GM23338 (cell line): ENCODE results near the gene MYH10. TPM values are rescaled to one million over a fixed set of nuclear protein-coding genes. Genes with fewer than 3 reads are reported as not detected.

Experiments
- ATAC-seq: fragments of 200-7000 bp; cut with Tn5 transposase; 3 replicates; pipeline ENCODE4 v1.9.1; 2020
- DNase-seq: peaks from one replicate; pipeline ENCODE4 v3.0.0-alpha.2; 2015; ENCODE audit warnings: low spot score
- H2AFZ ChIP-seq: fragments of 200-600 bp; sonication (generic); 2 replicates; pipeline ENCODE4 v1.8.0; 2016; ENCODE audit warnings: antibody characterized with exemption, mild to moderate bottlenecking, moderate library complexity
- H3F3A ChIP-seq: fragments of 200-600 bp; sonication (generic); replicated peaks from 2 replicates; pipeline ENCODE4 v1.8.0; 2017; ENCODE audit warnings: antibody characterized with exemption, mixed run types, low read depth
- H3K27ac ChIP-seq: fragments of 200-600 bp; sonication (generic); 2 replicates; pipeline ENCODE4 v1.6.1; 2016; ENCODE audit warnings: low read depth
- H3K27me3 ChIP-seq: fragments of 200-600 bp; sonication (generic); 2 replicates; pipeline ENCODE4 v1.8.0; 2016; ENCODE audit warnings: mild to moderate bottlenecking, mixed run types, moderate library complexity; ENCODE audit not compliant: insufficient read depth
- H3K36me3 ChIP-seq: fragments of 200-600 bp; sonication (generic); 2 replicates; pipeline ENCODE4 v1.8.0; 2016; ENCODE audit warnings: mild to moderate bottlenecking; ENCODE audit not compliant: insufficient read depth
- H3K4me1 ChIP-seq: fragments of 200-600 bp; sonication (generic); 2 replicates; pipeline ENCODE4 v1.8.0; 2016; ENCODE audit warnings: mild to moderate bottlenecking, moderate library complexity; ENCODE audit not compliant: insufficient read depth
- H3K4me2 ChIP-seq: fragments of 200-600 bp; sonication (generic); 2 replicates; pipeline ENCODE4 v1.7.1; 2017; ENCODE audit warnings: mixed run types
- H3K4me3 ChIP-seq: fragments of 200-600 bp; sonication (generic); 2 replicates; pipeline ENCODE4 v1.6.1; 2016; ENCODE audit warnings: mixed run types
- H3K79me2 ChIP-seq: fragments of 200-600 bp; sonication (generic); replicated peaks from 2 replicates; pipeline ENCODE4 v1.8.0; 2017; ENCODE audit warnings: mild to moderate bottlenecking; ENCODE audit not compliant: insufficient read depth
- H3K9me2 ChIP-seq: fragments of 200-600 bp; sonication (generic); 2 replicates; pipeline ENCODE4 v1.8.0; 2017; ENCODE audit not compliant: insufficient read depth
- H4K20me1 ChIP-seq: fragments of 200-600 bp; sonication (generic); replicated peaks from 2 replicates; pipeline ENCODE4 v1.8.0; 2017; ENCODE audit warnings: mild to moderate bottlenecking; ENCODE audit not compliant: insufficient read depth
- H3K27ac Mint-ChIP-seq: 2 replicates; pipeline ENCODE4 v1.8.0; 2020; ENCODE audit warnings: inconsistent platforms, mild to moderate bottlenecking, moderate library complexity, mixed read lengths
- H3K27me3 Mint-ChIP-seq: 3 replicates; pipeline ENCODE4 v1.8.0; 2022; ENCODE audit warnings: low read depth, mild to moderate bottlenecking, moderate library complexity, mixed read lengths, inconsistent platforms; ENCODE audit not compliant: insufficient read depth, poor library complexity
- H3K36me3 Mint-ChIP-seq: 3 replicates; pipeline ENCODE4 v1.8.0; 2021; ENCODE audit warnings: low read depth, mild to moderate bottlenecking, inconsistent platforms, moderate library complexity, mixed read lengths
- H3K4me1 Mint-ChIP-seq: 3 replicates; pipeline ENCODE4 v1.8.0; 2020; ENCODE audit warnings: mild to moderate bottlenecking, inconsistent platforms, mixed read lengths
- H3K4me3 Mint-ChIP-seq: 3 replicates; pipeline ENCODE4 v1.8.0; 2021; ENCODE audit warnings: moderate library complexity, mild to moderate bottlenecking, inconsistent platforms, mixed read lengths
- H3K9me3 Mint-ChIP-seq: 3 replicates; pipeline ENCODE4 v1.8.0; 2020; ENCODE audit warnings: moderate library complexity, mild to moderate bottlenecking, inconsistent platforms, mixed read lengths
- CTCF ChIP-seq, 2 experiments: fragments of 200-600 bp in 1 of 2; sonication (generic) in 1 of 2; conservative IDR thresholded peaks; 2 replicates each; pipeline versions ENCODE4 v1.5.1 to v1.6.1; 2016 to 2017; ENCODE audit warnings: antibody characterized with exemption in 2 of 2, low read depth in 2 of 2, mild to moderate bottlenecking in 2 of 2, moderate library complexity in 1 of 2
- ETS1 ChIP-seq: IDR thresholded peaks from 2 replicates; pipeline ENCODE4 v1.6.1; 2016; ENCODE audit warnings: antibody characterized with exemption
- EZH2 ChIP-seq: fragments of 200-600 bp; sonication (generic); IDR thresholded peaks from one replicate; pipeline ENCODE4 v1.8.0; 2017; ENCODE audit warnings: antibody characterized with exemption, mild to moderate bottlenecking, low read depth; ENCODE audit not compliant: unreplicated experiment
- EZH2phosphoT487 ChIP-seq: fragments of 200-600 bp; sonication (generic); IDR thresholded peaks from one replicate; pipeline ENCODE4 v1.8.1; 2018; ENCODE audit warnings: antibody characterized with exemption; ENCODE audit not compliant: unreplicated experiment
- JUNB ChIP-seq: IDR thresholded peaks from one replicate; pipeline ENCODE4 v1.6.1; 2016; ENCODE audit warnings: antibody characterized with exemption; ENCODE audit not compliant: unreplicated experiment
- NANOG ChIP-seq: IDR thresholded peaks from 2 replicates; pipeline ENCODE4 v1.6.1; 2016; ENCODE audit warnings: antibody characterized with exemption, borderline replicate concordance
- STAT1 ChIP-seq: IDR thresholded peaks from one replicate; pipeline ENCODE4 v1.6.1; 2016; ENCODE audit warnings: antibody characterized with exemption; ENCODE audit not compliant: unreplicated experiment
- ZNF114 ChIP-seq: fragments of 250-450 bp; sonication (Bioruptor Pico); IDR thresholded peaks from 2 replicates; pipeline ENCODE4 v1.5.0; 2020; ENCODE audit warnings: mild to moderate bottlenecking, moderate library complexity
- ZNF331 ChIP-seq: fragments of 250-450 bp; sonication (Bioruptor Pico); IDR thresholded peaks from 2 replicates; pipeline ENCODE4 v1.5.0; 2020; ENCODE audit warnings: low read depth, mild to moderate bottlenecking, moderate library complexity
- ZNF462 ChIP-seq: fragments of 250-450 bp; sonication (Bioruptor Pico); IDR thresholded peaks from 2 replicates; pipeline ENCODE4 v1.5.0; 2020; ENCODE audit warnings: mild to moderate bottlenecking, moderate library complexity
- polyA plus RNA-seq: library from polyadenylated mRNA; unstranded; fragments of >200 nt; fragmentation: Nextera tagmentation; extraction: Ambion mirVana; gene quantifications from 2 replicates; pipeline ENCODE4 v1.2.1, GENCODE V29; 2016
- total RNA-seq: library from RNA; depleted of rRNA; stranded (reverse); fragments of >200 nt; shearing (Covaris generic); gene quantifications from 2 replicates; pipeline ENCODE4 v1.2.3, GENCODE V29; 2014

Gene MYH10
- total and polyA plus RNA-seq, 2 experiments from 2014 or later: 89.5 to 230 TPM

GRCh38 chr17:8466456-8466855 is 164.1 kb downstream of the MYH10 start (continued):
- TF ChIP-seq CTCF (conservative IDR thresholded peaks at IDR 0.05; ENCODE audit: low read depth in 2 of 2) (no peak), NANOG (no peak), ETS1 (no peak), ZNF114 (CRISPR knock-in tag) (no peak)

- Histone ChIP-seq H3K4me1 (peaks cover 6% of the 10 kb centered on the region; the same call in 1 of the 2 replicates), H3K36me3 (peaks cover 3% of the 10 kb centered on the region; the same call in 1 of the 2 replicates), H3K79me2 (no peaks in the 10 kb centered on the region), H3K4me2 (no peak overlapping the region), H4K20me1 (peaks cover 8% of the 10 kb centered on the region), H3K4me3 (no peak overlapping the region), H3F3A (no peaks in the 10 kb centered on the region), H3K27me3 (no peaks in the 10 kb centered on the region), H3K9me2 (no peaks in the 10 kb centered on the region), H3K27ac (0 out of 2 replicates have a peak overlapping the region, but pooled peaks have one; percentile 45), H2AFZ (no peak overlapping the region)
- DNase-seq (no peak), ATAC-seq (peak; percentile 11; the same call in 1 of the 3 replicates)
- Mint-ChIP-seq H3K9me3 (no peaks in the 10 kb centered on the region; the same call in 2 of the 3 replicates), H3K4me3 (no peak overlapping the region), H3K27me3 (peaks cover 2% of the 10 kb centered on the region), H3K36me3 (peaks cover 17% of the 10 kb centered on the region; the same call in 2 of the 3 replicates), H3K4me1 (peaks cover 7% of the 10 kb centered on the region; the same call in 2 of the 3 replicates), H3K27ac (peak overlapping the region; percentile 73; the same call in 1 of the 2 replicates)
- TF ChIP-seq EZH2 (no peak), CTCF (conservative IDR thresholded peaks at IDR 0.05; ENCODE audit: low read depth in 2 of 2) (no peak), ZNF114 (CRISPR knock-in tag) (no peak), ZNF462 (CRISPR knock-in tag) (no peak), JUNB (no peak), ZNF331 (CRISPR knock-in tag) (no peak), NANOG (no peak), EZH2phosphoT487 (no peak), STAT1 (no peak)
Observed at GRCh38 chr17:8465759-8466158, 164.8 kb downstream of the MYH10 start.
